BJ (cell line): ENCODE results near the gene FAHD1. TPM values are rescaled to one million over a fixed set of nuclear protein-coding genes. Genes with fewer than 3 reads are reported as not detected.

Experiments
- CTCF ChIA-PET: fragments of 350-600 bp; formaldehyde crosslinking; extraction: SDS; loops from one replicate; lab custom pipeline; 2021; ENCODE audit warnings: antibody characterized with exemption, inconsistent platforms; lab: Yijun Ruan, JAX
- POLR2A ChIA-PET: fragments of 300-600 bp; sonication (Branson Sonifier 250); formaldehyde crosslinking; extraction: SDS; loops from one replicate; lab custom pipeline; 2021; ENCODE audit warnings: antibody characterized with exemption; lab: Charles Lee
- DNase-seq: peaks from one replicate; pipeline ENCODE4 v3.0.0-alpha.2; 2011; ENCODE audit warnings: low read depth
- H3K27me3 ChIP-seq: 2 replicates; pipeline ENCODE4 v1.6.0; 2011; ENCODE audit warnings: low read length; ENCODE audit not compliant: control insufficient read depth, insufficient read depth
- H3K36me3 ChIP-seq: 2 replicates; pipeline ENCODE4 v1.5.1; 2011; ENCODE audit warnings: low read length; ENCODE audit not compliant: control insufficient read depth, insufficient read depth
- H3K4me3 ChIP-seq: 2 replicates; pipeline ENCODE4 v1.5.1; 2011; ENCODE audit warnings: low read depth, mild to moderate bottlenecking, control low read depth, low read length
- polyA plus RNA-seq: library from polyadenylated mRNA; depleted of rRNA; stranded (reverse); fragments of >200 nt; gene quantifications from 2 replicates; pipeline ENCODE4 v1.2.3, GENCODE V29; 2011
- TF ChIP-seq, protein P1 (sequence below): IDR thresholded peaks from 2 replicates; pipeline ENCODE4 v1.5.1; 2011; ENCODE audit warnings: low read depth, mild to moderate bottlenecking, control low read depth, inconsistent platforms, low read length, moderate library complexity; ENCODE audit not compliant: insufficient read depth

Gene FAHD1
- polyA plus RNA-seq, 1 experiment, result 52.5 TPM

DNA sequence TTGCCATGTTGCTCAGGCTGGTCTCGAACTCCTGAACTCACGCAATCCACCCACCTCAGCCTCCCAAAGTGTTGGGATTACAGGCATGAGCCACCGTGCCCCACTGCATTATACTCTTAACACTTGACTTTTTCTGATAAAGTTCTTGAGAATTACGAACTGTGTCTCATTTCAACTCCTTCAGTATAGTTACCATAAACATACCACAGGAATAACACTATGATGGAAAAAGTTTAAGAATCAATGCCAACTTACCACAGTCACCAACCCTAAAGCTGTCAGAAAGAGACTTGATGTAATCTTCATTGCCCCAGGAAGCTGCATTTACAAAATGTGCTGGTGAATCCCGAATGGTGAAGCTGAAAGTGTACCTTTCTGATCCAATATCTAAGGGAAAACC lies 34.7 kb downstream of the FAHD1 start:
- POLR2A ChIA-PET, result no interaction called here
- Histone ChIP-seq H3K4me3 (no peak overlapping the region), H3K36me3 (no peaks in the 10 kb centered on the region), H3K27me3 (peaks cover 9% of the 10 kb centered on the region)
- CTCF ChIA-PET, result interaction anchor here (1.0 to 7.7 kb wide), 5 partner anchors 12 to 71 kb away, joined by 3 to 48 read pairs (median 8); no protein-coding TSS in a partner anchor
- DNase-seq, result no peak
- TF ChIP-seq, protein P1, sequence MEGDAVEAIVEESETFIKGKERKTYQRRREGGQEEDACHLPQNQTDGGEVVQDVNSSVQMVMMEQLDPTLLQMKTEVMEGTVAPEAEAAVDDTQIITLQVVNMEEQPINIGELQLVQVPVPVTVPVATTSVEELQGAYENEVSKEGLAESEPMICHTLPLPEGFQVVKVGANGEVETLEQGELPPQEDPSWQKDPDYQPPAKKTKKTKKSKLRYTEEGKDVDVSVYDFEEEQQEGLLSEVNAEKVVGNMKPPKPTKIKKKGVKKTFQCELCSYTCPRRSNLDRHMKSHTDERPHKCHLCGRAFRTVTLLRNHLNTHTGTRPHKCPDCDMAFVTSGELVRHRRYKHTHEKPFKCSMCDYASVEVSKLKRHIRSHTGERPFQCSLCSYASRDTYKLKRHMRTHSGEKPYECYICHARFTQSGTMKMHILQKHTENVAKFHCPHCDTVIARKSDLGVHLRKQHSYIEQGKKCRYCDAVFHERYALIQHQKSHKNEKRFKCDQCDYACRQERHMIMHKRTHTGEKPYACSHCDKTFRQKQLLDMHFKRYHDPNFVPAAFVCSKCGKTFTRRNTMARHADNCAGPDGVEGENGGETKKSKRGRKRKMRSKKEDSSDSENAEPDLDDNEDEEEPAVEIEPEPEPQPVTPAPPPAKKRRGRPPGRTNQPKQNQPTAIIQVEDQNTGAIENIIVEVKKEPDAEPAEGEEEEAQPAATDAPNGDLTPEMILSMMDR, result no peak

DNA sequence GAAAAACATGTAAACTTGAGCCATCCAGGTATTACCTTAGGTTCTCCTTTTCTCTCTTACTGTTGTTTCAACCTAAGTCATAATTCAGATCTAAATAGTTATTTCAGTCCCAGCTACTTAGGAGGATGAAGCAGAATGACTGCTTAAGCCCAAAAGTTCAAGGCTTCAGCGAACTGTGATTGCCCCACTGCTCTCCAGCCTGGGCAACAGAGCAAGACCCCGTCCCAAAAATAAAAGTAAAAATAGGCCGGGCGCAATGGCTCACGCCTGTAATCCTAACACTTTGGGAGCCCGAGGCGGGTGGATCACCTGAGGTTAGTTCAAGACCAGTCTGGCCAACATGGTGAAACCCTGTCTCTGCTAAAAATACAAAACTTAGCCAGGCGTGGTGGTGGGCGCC lies 35.4 kb downstream of the FAHD1 start:
- no peak for DNase-seq
- H3K36me3 ChIP-seq, result no peaks in the 10 kb centered on the region
- H3K27me3 ChIP-seq, result peaks cover 7% of the 10 kb centered on the region
- TF ChIP-seq, protein P1, result no peak
- H3K4me3 ChIP-seq, result no peak overlapping the region
- ChIA-PET CTCF (interaction anchor here (0.7 to 7.7 kb wide), 6 partner anchors 13 to 70 kb away, joined by 3 to 48 read pairs (median 6); no protein-coding TSS in a partner anchor), POLR2A (no interaction called here)

DNA sequence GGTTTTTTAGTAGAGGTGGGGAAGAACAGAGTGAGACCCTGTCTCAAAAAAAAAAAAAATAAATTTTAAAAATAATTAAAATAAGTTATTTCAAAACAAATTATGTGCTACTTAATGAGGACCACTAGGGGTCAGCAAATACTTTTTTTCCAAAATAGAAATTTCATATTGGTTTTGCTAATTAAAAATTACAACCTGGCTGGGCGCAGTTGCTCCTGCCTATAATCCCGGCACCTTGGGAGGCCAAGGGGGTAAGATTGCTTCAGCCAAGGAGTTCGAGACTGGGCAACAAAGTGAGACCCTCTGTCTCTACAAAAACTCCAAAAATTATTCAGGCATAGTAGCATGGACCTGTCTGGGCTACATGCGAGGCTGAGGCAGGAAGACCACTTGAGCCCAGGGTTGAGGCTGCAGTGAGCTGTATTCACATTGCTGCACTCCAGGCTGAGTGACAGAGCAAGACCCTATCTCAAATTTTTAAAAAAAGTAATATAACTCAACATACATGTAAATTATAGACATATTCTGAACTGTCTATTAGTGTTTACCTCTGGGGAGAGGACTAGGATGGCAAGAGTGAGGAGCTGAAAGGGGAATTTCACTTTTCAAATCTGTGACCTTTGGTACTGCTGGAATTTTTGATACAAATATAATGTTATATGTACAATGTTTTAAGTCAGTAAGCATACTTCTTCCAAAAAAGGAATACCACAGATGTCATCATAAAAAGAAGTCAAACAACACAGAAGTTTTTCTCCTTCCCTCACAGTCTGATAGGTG lies 36.9 kb downstream of the FAHD1 start:
- peaks cover 5% of the 10 kb centered on the region for H3K27me3 ChIP-seq
- no peak for DNase-seq
- ChIA-PET CTCF (interaction anchor here (0.6 to 7.7 kb wide), 10 partner anchors 22 to 79 kb away, joined by 3 to 48 read pairs (median 4); partner anchors contain the start of gene MSRB1), POLR2A (no interaction called here)
- TF ChIP-seq, protein P1, result peak; percentile 55
- H3K36me3 ChIP-seq, result no peaks in the 10 kb centered on the region
- no peak overlapping the region for H3K4me3 ChIP-seq

DNA sequence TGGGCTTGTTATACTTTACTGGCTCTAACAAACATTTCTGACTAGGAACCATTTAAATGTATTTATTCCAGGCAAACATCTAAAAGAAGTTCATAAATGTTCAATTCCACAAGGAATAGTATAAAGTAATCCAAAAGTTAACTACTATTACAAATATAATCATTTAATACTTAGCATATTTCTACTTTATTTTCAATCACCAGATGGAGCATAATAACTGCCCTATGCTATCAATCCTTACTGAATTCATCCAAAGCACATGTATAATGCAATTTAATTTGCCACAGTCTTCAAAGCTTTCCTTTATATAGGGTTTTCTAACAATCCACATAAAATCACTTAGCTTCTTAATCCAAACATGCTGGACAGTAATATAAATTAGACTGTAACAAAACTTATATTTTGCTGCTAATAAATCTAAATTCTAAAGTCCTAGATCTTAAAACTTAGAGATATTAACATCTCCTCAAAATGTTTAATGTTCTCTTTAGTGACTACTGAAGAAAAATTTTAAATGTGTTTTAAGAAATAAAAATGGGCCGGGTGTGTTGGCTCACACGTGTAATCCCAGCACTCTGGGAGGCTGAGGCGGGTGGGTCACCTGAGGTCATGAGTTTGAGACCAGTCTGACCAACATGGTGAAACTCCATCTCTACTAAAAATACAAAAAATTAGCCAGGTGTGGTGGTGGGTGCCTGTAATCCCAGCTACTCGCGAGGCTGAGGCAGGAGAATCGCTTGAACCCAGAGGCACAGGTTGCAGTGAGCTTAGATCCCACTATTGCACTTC lies 39.1 kb downstream of the FAHD1 start:
- Histone ChIP-seq H3K4me3 (no peak overlapping the region), H3K36me3 (no peaks in the 10 kb centered on the region), H3K27me3 (no peaks in the 10 kb centered on the region; the same call in 1 of the 2 replicates)
- ChIA-PET CTCF (interaction anchor here (1.9 to 3.8 kb wide), 3 partner anchors 57 to 138 kb away, joined by 6 to 23 read pairs (median 10); no protein-coding TSS in a partner anchor), POLR2A (no interaction called here)
- TF ChIP-seq, protein P1, result no peak
- DNase-seq, result no peak
